Activated B cell treated with CpG ODN at 0.5 μM for 24 hours (primary cell): ENCODE measurements around the gene CAMTA1. TPM values are rescaled to one million over a fixed set of nuclear protein-coding genes. Genes with fewer than 3 reads are reported as not detected.
A peak's percentile ranks its signal among the peaks of the same experiment; 100 is the strongest.

Experiments
- ATAC-seq: fragments of 200-7000 bp; cut with Tn5 transposase; one replicate; pipeline ENCODE4 v1.10.0; 2021; ENCODE audit warnings: low read depth, mild to moderate bottlenecking, moderate library complexity
- CTCF ChIA-PET: fragments of 350-600 bp; sonication (Branson Sonifier 250); formaldehyde crosslinking; loops from one replicate; lab custom pipeline; 2021; ENCODE audit warnings: antibody characterized with exemption; lab: Charles Lee
- POLR2A ChIA-PET: fragments of 350-600 bp; sonication (Branson Sonifier 250); formaldehyde crosslinking; loops from one replicate; lab custom pipeline; 2021; ENCODE audit warnings: antibody characterized with exemption; lab: Charles Lee
- DNase-seq: peaks from one replicate; pipeline ENCODE4 v3.0.0; 2022
- H3K27ac Mint-ChIP-seq: one replicate; pipeline ENCODE4 v1.8.0; 2020; ENCODE audit warnings: mixed read lengths
- H3K27me3 Mint-ChIP-seq: one replicate; pipeline ENCODE4 v1.8.0; 2021; ENCODE audit warnings: mixed read lengths
- H3K36me3 Mint-ChIP-seq: one replicate; pipeline ENCODE4 v1.8.0; 2021; ENCODE audit warnings: low read depth, mixed read lengths
- H3K4me1 Mint-ChIP-seq: one replicate; pipeline ENCODE4 v1.8.0; 2021; ENCODE audit warnings: mixed read lengths
- H3K4me3 Mint-ChIP-seq: one replicate; pipeline ENCODE4 v1.8.0; 2020; ENCODE audit warnings: mild to moderate bottlenecking, mixed read lengths
- H3K9me3 Mint-ChIP-seq: one replicate; pipeline ENCODE4 v1.8.0; 2020; ENCODE audit warnings: mixed read lengths
- intact Hi-C: fragments of 100-400 bp; cut with micrococcal nuclease; formaldehyde crosslinking; loops from one replicate; pipeline ENCODE4 v1.15.1; 2024
- total RNA-seq: library from RNA; stranded (reverse); gene quantifications from 2 replicates; pipeline ENCODE4 v1.2.3, GENCODE V29; 2022
- TF ChIP-seq, protein P1 (sequence below): fragments of 200-600 bp; IDR thresholded peaks from one replicate; pipeline ENCODE4 v1.8.0; 2022; ENCODE audit warnings: antibody characterized with exemption, mild to moderate bottlenecking

Gene CAMTA1
- total RNA-seq, 1 donor from 2014 or later = 49.8 TPM

DNA sequence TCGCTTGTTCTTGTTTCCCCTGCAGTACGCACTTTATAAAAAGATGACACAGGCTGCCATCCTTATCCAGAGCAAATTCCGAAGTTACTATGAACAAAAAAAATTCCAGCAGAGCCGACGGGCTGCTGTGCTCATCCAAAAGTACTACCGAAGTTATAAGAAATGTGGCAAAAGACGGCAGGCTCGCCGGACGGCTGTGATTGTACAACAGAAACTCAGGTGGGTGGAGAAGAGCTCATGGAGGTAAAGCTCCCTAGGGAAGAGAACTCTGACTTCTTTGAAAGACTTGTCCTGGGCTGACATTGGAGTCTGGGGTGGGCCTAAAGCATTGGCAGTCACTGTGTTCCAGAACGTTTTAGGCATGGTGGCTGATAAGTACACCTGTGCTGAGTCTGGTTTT lies 965.9 kb downstream of the CAMTA1 start:
- H3K27ac Mint-ChIP-seq = no peak overlapping the region
- ATAC-seq = no peak
- POLR2A ChIA-PET = no interaction called here
- no peak for DNase-seq
- no peaks in the 10 kb centered on the region for H3K27me3 Mint-ChIP-seq
- peaks cover 5% of the 10 kb centered on the region for H3K4me1 Mint-ChIP-seq
- peaks cover 13% of the 10 kb centered on the region for H3K36me3 Mint-ChIP-seq
- CTCF ChIA-PET = interaction anchor here (1.5 to 8.6 kb wide), 4 partner anchors 10 to 172 kb away, joined by 5 to 270 read pairs (median 17); no protein-coding TSS in a partner anchor
- no peak overlapping the region for H3K4me3 Mint-ChIP-seq
- TF ChIP-seq, protein P1, sequence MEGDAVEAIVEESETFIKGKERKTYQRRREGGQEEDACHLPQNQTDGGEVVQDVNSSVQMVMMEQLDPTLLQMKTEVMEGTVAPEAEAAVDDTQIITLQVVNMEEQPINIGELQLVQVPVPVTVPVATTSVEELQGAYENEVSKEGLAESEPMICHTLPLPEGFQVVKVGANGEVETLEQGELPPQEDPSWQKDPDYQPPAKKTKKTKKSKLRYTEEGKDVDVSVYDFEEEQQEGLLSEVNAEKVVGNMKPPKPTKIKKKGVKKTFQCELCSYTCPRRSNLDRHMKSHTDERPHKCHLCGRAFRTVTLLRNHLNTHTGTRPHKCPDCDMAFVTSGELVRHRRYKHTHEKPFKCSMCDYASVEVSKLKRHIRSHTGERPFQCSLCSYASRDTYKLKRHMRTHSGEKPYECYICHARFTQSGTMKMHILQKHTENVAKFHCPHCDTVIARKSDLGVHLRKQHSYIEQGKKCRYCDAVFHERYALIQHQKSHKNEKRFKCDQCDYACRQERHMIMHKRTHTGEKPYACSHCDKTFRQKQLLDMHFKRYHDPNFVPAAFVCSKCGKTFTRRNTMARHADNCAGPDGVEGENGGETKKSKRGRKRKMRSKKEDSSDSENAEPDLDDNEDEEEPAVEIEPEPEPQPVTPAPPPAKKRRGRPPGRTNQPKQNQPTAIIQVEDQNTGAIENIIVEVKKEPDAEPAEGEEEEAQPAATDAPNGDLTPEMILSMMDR = no peak
- H3K9me3 Mint-ChIP-seq = no peaks in the 10 kb centered on the region
- intact Hi-C loops = loop anchor here (10.0 kb wide), 1 partner anchor 46 kb away; no protein-coding TSS in a partner anchor

DNA sequence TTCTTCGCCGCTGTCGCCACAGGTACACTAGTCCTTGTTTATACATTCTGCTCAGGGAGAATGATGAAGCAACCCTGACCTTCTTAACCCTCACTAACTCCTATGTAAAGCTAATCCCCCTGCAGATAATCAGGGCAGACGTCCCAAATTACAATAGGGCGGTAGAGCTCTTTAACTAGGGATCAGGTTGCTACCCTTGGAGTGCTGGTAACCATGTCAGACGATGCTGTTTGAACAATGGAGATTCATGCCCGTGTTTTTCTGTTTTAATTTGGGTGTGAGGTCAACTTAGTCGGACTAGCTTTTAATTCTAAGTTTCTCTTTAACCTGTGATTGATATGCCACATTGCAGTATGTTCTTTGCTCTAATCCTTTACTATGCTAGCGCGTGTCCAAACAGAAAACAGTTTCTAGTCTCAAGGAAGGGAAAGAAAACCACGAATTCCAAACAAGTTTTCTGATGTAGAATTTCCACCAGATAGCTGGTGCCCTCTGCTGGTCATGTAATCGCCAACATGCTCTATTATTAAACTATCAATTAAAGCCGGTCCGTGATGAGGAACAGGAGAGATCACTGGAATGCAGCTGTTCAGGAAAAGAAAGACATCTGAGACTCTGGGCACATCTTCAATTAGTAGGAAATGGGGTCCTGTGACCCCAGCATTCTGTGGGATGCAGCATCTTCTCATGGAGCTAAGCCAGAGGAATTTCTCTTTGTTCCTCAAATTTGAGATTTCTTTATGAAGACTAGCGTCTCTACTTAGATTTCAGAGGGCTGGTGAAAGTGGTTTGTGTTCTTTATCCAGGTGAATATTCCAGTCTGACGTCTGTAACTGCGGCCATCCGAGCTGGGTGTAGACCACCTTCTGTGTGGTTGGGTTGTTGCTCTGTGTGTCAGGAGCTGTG lies 967.5 kb downstream of the CAMTA1 start:
- no peak for ATAC-seq

DNA sequence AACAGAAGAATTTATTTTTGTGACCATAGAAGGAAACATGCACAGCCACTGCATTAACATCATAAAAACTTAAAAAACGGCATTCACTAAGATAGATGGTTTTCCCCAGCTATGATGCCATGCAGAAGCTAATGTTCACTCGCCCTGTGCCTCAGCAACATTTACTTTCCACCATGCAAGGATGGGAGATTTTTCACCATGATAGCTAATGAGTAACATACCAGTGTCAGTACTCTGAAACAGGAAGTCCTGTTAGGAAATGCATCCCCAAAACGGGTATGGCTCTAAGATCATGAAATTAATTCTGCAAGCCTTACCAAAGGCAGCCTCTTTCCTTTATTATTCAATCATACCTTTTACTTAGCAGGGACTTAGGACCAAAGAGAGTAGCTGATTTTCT lies 968.4 kb downstream of the CAMTA1 start:
- no peak for ATAC-seq
- Mint-ChIP-seq H3K27me3 (no peaks in the 10 kb centered on the region), H3K4me3 (no peak overlapping the region), H3K27ac (no peak overlapping the region), H3K36me3 (peaks cover 8% of the 10 kb centered on the region), H3K9me3 (no peaks in the 10 kb centered on the region), H3K4me1 (peaks cover 5% of the 10 kb centered on the region)
- intact Hi-C loops = loop anchor here (1.0 to 10.0 kb wide), 2 partner anchors 49 to 86 kb away; no protein-coding TSS in a partner anchor
- DNase-seq = no peak
- TF ChIP-seq, protein P1 = no peak
- CTCF ChIA-PET = interaction anchor here (0.9 to 8.6 kb wide), 11 partner anchors 8 to 160 kb away, joined by 3 to 270 read pairs (median 7); no protein-coding TSS in a partner anchor
- POLR2A ChIA-PET = no interaction called here

More for the DNA sequence above, 967.5 kb downstream of the CAMTA1 start:
- intact Hi-C loops = loop anchor here (1.0 to 10.0 kb wide), 2 partner anchors 48 to 85 kb away; no protein-coding TSS in a partner anchor
- TF ChIP-seq, protein P1 = no peak
- Mint-ChIP-seq H3K4me3 (peak overlapping the region; percentile 17), H3K27ac (no peak overlapping the region), H3K4me1 (peaks cover 5% of the 10 kb centered on the region), H3K36me3 (peaks cover 13% of the 10 kb centered on the region), H3K9me3 (no peaks in the 10 kb centered on the region), H3K27me3 (no peaks in the 10 kb centered on the region)
- ChIA-PET CTCF (interaction anchor here (0.7 to 8.6 kb wide), 31 partner anchors 9 to 1015 kb away, joined by 3 to 270 read pairs (median 4); no protein-coding TSS in a partner anchor), POLR2A (interaction anchor here (0.6 to 0.7 kb wide), 2 partner anchors 19 to 84 kb away, joined by 3 to 4 read pairs; partner anchors contain the start of gene VAMP3)
- no peak for DNase-seq

DNA sequence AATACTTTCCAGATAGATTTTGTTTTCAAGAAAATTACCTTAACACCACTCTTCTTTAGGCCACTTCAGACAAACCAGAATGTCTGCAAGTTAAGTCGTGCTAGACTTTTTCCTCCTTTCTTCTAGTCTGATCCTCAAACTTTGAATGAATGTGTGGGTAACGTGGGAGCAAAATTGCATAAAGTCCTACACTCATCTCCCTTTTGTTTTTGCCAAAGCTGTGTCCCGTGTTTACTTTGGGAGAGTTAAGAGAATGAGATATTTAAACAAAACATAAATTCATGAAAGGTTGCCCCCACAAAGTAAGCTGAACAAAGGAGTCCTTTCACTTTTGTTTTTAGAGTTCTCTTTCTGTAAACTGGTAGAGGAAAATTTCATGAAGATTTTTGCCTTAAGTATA lies 969.0 kb downstream of the CAMTA1 start:
- no peak for DNase-seq
- Mint-ChIP-seq H3K9me3 (no peaks in the 10 kb centered on the region), H3K27ac (no peak overlapping the region), H3K4me3 (no peak overlapping the region), H3K4me1 (peaks cover 5% of the 10 kb centered on the region), H3K27me3 (no peaks in the 10 kb centered on the region), H3K36me3 (peaks cover 8% of the 10 kb centered on the region)
- no peak for ATAC-seq
- ChIA-PET CTCF (interaction anchor here (4.4 to 8.6 kb wide), 2 partner anchors 13 to 87 kb away, joined by 29 to 270 read pairs; no protein-coding TSS in a partner anchor), POLR2A (no interaction called here)
- intact Hi-C loops = loop anchor here (10.0 kb wide), 1 partner anchor 49 kb away; no protein-coding TSS in a partner anchor
- TF ChIP-seq, protein P1 = no peak
